ENCODE measurements around the gene BANP.
A peak's percentile ranks its signal among the peaks of the same experiment; 100 is the strongest.
"Not testable (repeated sequence)": the region's sequence is repeated elsewhere in the genome, so short reads cannot be mapped to it uniquely, and the experiment has no call there.

Gene BANP

GRCh38 chr16:87966064-87966645 lies 14.9 kb downstream of the BANP start:
- DNase-seq (ENCODE audit: low read depth in 2 of 2): no peak

GRCh38 chr16:87966685-87967185 lies 15.5 kb downstream of the BANP start:
- no peak for DNase-seq (ENCODE audit: low read depth in 2 of 2)

- no peak for DNase-seq (ENCODE audit: low read depth in 2 of 2)
Observed at GRCh38 chr16:87968541-87968940, 17.3 kb downstream of the BANP start.

GRCh38 chr16:87970186-87970585 lies 19.0 kb downstream of the BANP start:
- DNase-seq (ENCODE audit: low read depth in 2 of 2): no peak

GRCh38 chr16:87971933-87972332 lies 20.7 kb downstream of the BANP start:
- DNase-seq (ENCODE audit: low read depth in 2 of 2): no peak

- DNase-seq (ENCODE audit: low read depth in 2 of 2): no peak
Observed at GRCh38 chr16:87973717-87974116, 22.5 kb downstream of the BANP start.

- no peak for DNase-seq (ENCODE audit: low read depth in 2 of 2)
Observed at GRCh38 chr16:87974178-87974577, 22.9 kb downstream of the BANP start.

- DNase-seq (ENCODE audit: low read depth in 2 of 2): no peak
Observed at GRCh38 chr16:87976665-87977064, 25.4 kb downstream of the BANP start.

- no peak for DNase-seq (ENCODE audit: low read depth in 2 of 2)
Observed at GRCh38 chr16:87978127-87978526, 26.9 kb downstream of the BANP start.

GRCh38 chr16:87979352-87979751 lies 28.1 kb downstream of the BANP start:
- DNase-seq (ENCODE audit: low read depth in 2 of 2): no peak

GRCh38 chr16:87979911-87980630 lies 28.8 kb downstream of the BANP start:
- DNase-seq (ENCODE audit: low read depth in 2 of 2): not testable (repeated sequence)

- DNase-seq (ENCODE audit: low read depth in 2 of 2): not testable (repeated sequence)
Observed at GRCh38 chr16:87981376-87981775, 30.1 kb downstream of the BANP start.

GRCh38 chr16:87982581-87983041 lies 31.4 kb downstream of the BANP start:
- DNase-seq (ENCODE audit: low read depth in 2 of 2): no peak

GRCh38 chr16:87983072-87983736 lies 32.0 kb downstream of the BANP start:
- not testable (repeated sequence) for DNase-seq (ENCODE audit: low read depth in 2 of 2)

GRCh38 chr16:87983737-87984097 lies 32.5 kb downstream of the BANP start:
- not testable (repeated sequence) for DNase-seq (ENCODE audit: low read depth in 2 of 2)

- DNase-seq (ENCODE audit: low read depth in 2 of 2): not testable (repeated sequence)
Observed at GRCh38 chr16:87984180-87984579, 32.9 kb downstream of the BANP start.

- DNase-seq (ENCODE audit: low read depth in 2 of 2): no peak
Observed at GRCh38 chr16:87984632-87985267, 33.5 kb downstream of the BANP start.

GRCh38 chr16:87985493-87985892 lies 34.3 kb downstream of the BANP start:
- not testable (repeated sequence) for DNase-seq (ENCODE audit: low read depth in 2 of 2)

- DNase-seq (ENCODE audit: low read depth in 2 of 2): peak; percentile 50 to 64
Observed at GRCh38 chr16:87986361-87986849, 35.2 kb downstream of the BANP start.

- not testable (repeated sequence) for DNase-seq (ENCODE audit: low read depth in 2 of 2)
Observed at GRCh38 chr16:87988596-87988995, 37.4 kb downstream of the BANP start.

- DNase-seq (ENCODE audit: low read depth in 2 of 2): not testable (repeated sequence)
Observed at GRCh38 chr16:87990254-87990653, 39.0 kb downstream of the BANP start.

GRCh38 chr16:87992142-87992541 lies 40.9 kb downstream of the BANP start:
- DNase-seq (ENCODE audit: low read depth in 2 of 2): not testable (repeated sequence)

Data from stimulated activated CD8-positive, alpha-beta memory T cell treated with anti-CD3 and anti-CD28 coated beads, Interleukin-15, amount 100 ng/mL, for 48 hours (primary cell).